ENCODE data around the gene CCDC188. TPM values are rescaled to one million over a fixed set of nuclear protein-coding genes. Genes with fewer than 3 reads are reported as not detected.

CCDC188 gene
- total and polyA plus RNA-seq, 2 of the 13 experiments (the other 11 are each of a cell fraction or from before 2014, with no cell fraction given) = not detected

DNA sequence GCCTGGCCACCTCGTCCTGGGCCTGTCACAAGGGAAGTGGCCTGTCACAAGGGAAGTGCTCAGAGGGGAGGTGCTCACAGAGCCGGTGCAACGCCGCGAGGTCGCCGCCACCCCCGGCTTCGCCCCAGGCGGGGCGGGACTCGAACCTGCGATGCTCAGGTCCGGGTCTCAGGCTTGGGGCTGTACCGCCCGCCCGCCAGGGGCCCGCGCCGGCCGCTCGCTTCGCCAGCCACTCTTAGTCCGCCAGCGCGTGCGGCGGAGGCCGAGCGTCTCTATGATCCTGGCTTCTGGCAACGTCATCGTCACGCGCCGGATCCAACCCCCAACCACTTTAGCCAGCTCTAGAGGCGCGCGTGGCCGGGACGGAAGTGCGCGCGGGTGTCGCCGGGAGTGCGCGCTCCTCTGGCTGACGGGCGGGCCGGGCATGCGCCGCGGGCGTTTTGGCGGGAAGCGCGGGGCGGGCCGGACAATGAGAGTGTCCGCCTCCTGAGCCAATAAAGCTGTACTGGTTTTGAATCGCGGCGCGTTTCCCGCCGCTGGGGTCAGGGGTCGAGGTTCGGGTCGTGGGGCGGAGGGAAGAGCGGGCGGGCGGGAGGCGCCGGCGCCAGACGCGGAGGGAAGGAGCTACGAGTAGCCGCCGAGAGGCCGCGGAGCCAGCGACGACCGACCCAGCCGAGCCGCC, 33.8 kb downstream of the CCDC188 start, which contains the start of gene TRMT2A (continued):
- TF ChIP-seq, protein P1, sequence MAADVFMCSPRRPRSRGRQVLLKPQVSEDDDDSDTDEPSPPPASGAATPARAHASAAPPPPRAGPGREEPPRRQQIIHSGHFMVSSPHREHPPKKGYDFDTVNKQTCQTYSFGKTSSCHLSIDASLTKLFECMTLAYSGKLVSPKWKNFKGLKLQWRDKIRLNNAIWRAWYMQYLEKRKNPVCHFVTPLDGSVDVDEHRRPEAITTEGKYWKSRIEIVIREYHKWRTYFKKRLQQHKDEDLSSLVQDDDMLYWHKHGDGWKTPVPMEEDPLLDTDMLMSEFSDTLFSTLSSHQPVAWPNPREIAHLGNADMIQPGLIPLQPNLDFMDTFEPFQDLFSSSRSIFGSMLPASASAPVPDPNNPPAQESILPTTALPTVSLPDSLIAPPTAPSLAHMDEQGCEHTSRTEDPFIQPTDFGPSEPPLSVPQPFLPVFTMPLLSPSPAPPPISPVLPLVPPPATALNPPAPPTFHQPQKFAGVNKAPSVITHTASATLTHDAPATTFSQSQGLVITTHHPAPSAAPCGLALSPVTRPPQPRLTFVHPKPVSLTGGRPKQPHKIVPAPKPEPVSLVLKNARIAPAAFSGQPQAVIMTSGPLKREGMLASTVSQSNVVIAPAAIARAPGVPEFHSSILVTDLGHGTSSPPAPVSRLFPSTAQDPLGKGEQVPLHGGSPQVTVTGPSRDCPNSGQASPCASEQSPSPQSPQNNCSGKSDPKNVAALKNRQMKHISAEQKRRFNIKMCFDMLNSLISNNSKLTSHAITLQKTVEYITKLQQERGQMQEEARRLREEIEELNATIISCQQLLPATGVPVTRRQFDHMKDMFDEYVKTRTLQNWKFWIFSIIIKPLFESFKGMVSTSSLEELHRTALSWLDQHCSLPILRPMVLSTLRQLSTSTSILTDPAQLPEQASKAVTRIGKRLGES (CRISPR knock-in tag; IDR thresholded peaks at IDR 0.05; ENCODE audit: borderline replicate concordance) = no peak
- TF ChIP-seq RORA (CRISPR knock-in tag; IDR thresholded peaks at IDR 0.05) = no peak
- TF ChIP-seq DPF2 (CRISPR knock-in tag; IDR thresholded peaks at IDR 0.05; ENCODE audit: borderline replicate concordance, low read depth) = no peak
- TF ChIP-seq ZFY (CRISPR knock-in tag; IDR thresholded peaks at IDR 0.05) = peak; percentile 66
- TF ChIP-seq, protein P2, sequence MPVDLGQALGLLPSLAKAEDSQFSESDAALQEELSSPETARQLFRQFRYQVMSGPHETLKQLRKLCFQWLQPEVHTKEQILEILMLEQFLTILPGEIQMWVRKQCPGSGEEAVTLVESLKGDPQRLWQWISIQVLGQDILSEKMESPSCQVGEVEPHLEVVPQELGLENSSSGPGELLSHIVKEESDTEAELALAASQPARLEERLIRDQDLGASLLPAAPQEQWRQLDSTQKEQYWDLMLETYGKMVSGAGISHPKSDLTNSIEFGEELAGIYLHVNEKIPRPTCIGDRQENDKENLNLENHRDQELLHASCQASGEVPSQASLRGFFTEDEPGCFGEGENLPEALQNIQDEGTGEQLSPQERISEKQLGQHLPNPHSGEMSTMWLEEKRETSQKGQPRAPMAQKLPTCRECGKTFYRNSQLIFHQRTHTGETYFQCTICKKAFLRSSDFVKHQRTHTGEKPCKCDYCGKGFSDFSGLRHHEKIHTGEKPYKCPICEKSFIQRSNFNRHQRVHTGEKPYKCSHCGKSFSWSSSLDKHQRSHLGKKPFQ (CRISPR knock-in tag; IDR thresholded peaks at IDR 0.05; ENCODE audit: insufficient replicate concordance) = peak; percentile 84
- no peak for TF ChIP-seq CBX5 (CRISPR knock-in tag; IDR thresholded peaks at IDR 0.05; ENCODE audit: borderline replicate concordance)
- TF ChIP-seq FOXA1 (IDR thresholded peaks at IDR 0.05) = no peak
- TF ChIP-seq FOXA1 (CRISPR knock-in tag; IDR thresholded peaks at IDR 0.05) = no peak; the same call in 1 of the 2 replicates
- TF ChIP-seq ZNF839 (CRISPR knock-in tag; IDR thresholded peaks at IDR 0.05; ENCODE audit: borderline replicate concordance) = no peak
- no peak for TF ChIP-seq ZNF292 (CRISPR knock-in tag; IDR thresholded peaks at IDR 0.05; ENCODE audit: borderline replicate concordance, low read depth)
- TF ChIP-seq ZNF431 (CRISPR knock-in tag; IDR thresholded peaks at IDR 0.05; ENCODE audit: borderline replicate concordance, low read depth) = peak; percentile 74; the same call in 1 of the 2 replicates
- TF ChIP-seq ZC3H13 (CRISPR knock-in tag; IDR thresholded peaks at IDR 0.05) = peak; percentile 96
- no peak for TF ChIP-seq ZNF652 (CRISPR knock-in tag; IDR thresholded peaks at IDR 0.05; ENCODE audit: borderline replicate concordance, low read depth)
- TF ChIP-seq MIER2 (CRISPR knock-in tag; IDR thresholded peaks at IDR 0.05) = peak; percentile 10; the same call in 1 of the 2 replicates
- no peak; the same call in 1 of the 2 replicates for TF ChIP-seq AKAP8 (CRISPR knock-in tag; IDR thresholded peaks at IDR 0.05)
- TF ChIP-seq, protein P3, sequence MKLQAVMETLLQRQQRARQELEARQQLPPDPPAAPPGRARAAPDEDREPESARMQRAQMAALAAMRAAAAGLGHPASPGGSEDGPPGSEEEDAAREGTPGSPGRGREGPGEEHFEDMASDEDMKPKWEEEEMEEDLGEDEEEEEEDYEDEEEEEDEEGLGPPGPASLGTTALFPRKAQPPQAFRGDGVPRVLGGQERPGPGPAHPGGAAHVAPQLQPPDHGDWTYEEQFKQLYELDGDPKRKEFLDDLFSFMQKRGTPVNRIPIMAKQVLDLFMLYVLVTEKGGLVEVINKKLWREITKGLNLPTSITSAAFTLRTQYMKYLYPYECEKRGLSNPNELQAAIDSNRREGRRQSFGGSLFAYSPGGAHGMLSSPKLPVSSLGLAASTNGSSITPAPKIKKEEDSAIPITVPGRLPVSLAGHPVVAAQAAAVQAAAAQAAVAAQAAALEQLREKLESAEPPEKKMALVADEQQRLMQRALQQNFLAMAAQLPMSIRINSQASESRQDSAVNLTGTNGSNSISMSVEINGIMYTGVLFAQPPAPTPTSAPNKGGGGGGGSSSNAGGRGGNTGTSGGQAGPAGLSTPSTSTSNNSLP (IDR thresholded peaks at IDR 0.05; ENCODE audit: low read depth, low read length) = no peak
- TF ChIP-seq ZNF12 (CRISPR knock-in tag; IDR thresholded peaks at IDR 0.05) = no peak
- TF ChIP-seq MEF2D (CRISPR knock-in tag; IDR thresholded peaks at IDR 0.05) = no peak
- peak; percentile 30; the same call in 1 of the 2 replicates for TF ChIP-seq SP140L (CRISPR knock-in tag; IDR thresholded peaks at IDR 0.05; ENCODE audit: borderline replicate concordance)
- no peak for TF ChIP-seq ZNF674 (CRISPR knock-in tag; IDR thresholded peaks at IDR 0.05; ENCODE audit: low read depth)
- TF ChIP-seq HOXA7 (CRISPR knock-in tag; IDR thresholded peaks at IDR 0.05) = no peak
- no peak for TF ChIP-seq ZNF225 (CRISPR knock-in tag; IDR thresholded peaks at IDR 0.05)
- TF ChIP-seq, protein P4, sequence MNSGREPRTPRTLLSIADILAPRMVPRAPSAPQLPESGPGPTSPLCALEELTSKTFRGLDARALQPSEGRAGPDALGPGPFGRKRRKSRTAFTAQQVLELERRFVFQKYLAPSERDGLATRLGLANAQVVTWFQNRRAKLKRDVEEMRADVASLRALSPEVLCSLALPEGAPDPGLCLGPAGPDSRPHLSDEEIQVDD (CRISPR knock-in tag; IDR thresholded peaks at IDR 0.05; ENCODE audit: borderline replicate concordance) = no peak
- no peak for TF ChIP-seq NFRKB (IDR thresholded peaks at IDR 0.05)
